GM12874 (cell line): ENCODE measurements around the gene PLA2G4E.

Source experiments
- CTCF ChIP-seq: IDR thresholded peaks from 2 replicates; pipeline ENCODE4 v1.5.1; 2011; ENCODE audit warnings: low read depth, mild to moderate bottlenecking, control low read depth, low read length, moderate library complexity; ENCODE audit not compliant: insufficient read depth

The PLA2G4E gene

DNA sequence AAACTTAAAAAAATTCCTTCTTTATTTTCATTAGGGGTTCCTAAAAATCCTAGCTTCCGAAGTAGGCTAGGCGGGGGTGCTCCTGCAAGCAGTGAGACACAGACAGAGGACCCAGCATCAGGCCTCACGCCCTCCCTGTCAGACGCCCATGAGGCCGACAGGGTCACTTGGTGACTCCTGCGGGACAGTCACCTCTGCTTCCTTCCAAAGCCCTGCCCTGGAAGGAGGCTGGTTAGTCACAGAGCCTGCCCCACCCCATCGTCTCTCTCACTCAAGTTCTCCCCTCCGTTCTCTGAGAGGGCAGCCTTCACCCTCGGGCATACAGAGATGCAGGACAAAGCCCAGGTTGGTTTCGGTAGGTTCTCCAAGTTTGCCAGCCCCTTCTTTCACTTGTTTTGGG is 87.1 kb downstream of the PLA2G4E start:
- TF ChIP-seq CTCF: no peak

GRCh38 chr15:41933326-41933725 is 87.5 kb downstream of the PLA2G4E start:
- no peak for TF ChIP-seq CTCF

DNA sequence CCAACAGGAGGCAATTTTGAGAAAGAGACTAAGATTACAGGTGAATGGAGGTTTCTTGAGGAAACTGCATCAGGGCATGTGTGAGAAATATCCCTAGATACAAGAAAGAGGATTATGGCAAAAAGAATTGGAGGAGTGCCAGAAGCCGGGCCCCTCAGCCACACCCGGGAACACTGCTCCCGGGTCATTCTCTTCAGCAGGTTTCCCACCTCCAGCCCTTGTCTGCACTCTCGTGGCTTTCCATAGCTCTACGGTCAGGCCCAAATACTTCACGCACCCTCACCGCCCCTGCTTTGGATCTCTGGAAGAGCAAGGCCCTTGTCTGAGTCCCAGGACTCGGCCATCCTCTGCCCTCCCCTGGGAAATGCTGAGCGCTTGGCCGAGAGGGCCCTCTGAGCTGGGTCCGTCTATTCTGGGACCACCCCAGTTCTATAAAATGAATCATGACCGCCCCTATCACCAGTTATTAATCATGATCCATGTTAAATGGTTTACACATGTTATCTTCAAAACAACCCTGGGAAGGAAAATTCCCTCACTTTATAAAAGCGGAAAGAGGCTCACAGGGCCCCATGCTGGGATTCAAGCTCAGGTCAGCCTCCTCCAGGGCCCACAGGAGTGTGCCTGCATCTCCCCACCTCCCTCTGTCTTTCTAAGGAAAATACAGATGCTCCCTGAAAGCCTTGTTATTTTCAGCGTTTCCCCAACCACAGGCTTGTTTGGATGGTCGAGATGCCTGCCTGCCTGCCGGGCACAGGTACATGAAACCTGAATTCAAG is 88.1 kb downstream of the PLA2G4E start:
- TF ChIP-seq CTCF: no peak

DNA sequence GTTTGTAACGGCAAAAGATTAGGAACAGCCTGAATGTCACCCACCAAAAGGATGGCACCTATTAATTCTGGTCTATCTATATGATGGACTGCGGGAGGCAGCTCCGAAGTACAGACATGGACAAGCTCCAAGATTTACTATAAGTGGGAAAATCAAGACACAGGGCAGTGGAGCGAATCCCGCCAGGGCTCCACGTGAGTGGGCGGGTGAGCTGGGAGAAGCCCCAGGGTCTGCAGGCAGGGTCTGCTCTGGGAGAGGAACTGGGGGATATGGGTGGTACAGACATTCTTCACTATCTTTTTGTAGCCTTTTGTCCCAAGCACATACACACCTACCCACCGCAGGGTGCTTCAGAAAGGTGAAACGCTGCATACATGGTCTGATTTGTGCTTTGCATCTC is 88.7 kb downstream of the PLA2G4E start:
- TF ChIP-seq CTCF: no peak
